Measurements from ENCODE around the gene BTBD16. TPM values are rescaled to one million over a fixed set of nuclear protein-coding genes. Genes with fewer than 3 reads are reported as not detected.

BTBD16 gene
- total and polyA plus RNA-seq, 3 experiments from 2014 or later: not detected

GRCh38 chr10:122326806-122327205 lies 55.7 kb downstream of the BTBD16 start:
- H3K4me1 ChIP-seq (ENCODE audit: insufficient read depth, low read length): no peaks in the 10 kb centered on the region
- no peaks in the 10 kb centered on the region for H3K27me3 ChIP-seq (ENCODE audit: insufficient read depth, low read length, poor library complexity, severe bottlenecking)
- H3K4me1 Mint-ChIP-seq: no peaks in the 10 kb centered on the region
- ChIA-PET CTCF (interaction anchor here (1.2 kb wide), 1 partner anchor 28 kb away, joined by 3 read pairs; no protein-coding TSS in a partner anchor), POLR2A (no interaction called here)
- H3K27ac ChIP-seq (ENCODE audit: low read depth, low read length): no peak overlapping the region
- peaks cover 33 to 75% of the 10 kb centered on the region in 2 donors for H3K27me3 Mint-ChIP-seq
- no peak for DNase-seq
- no peak overlapping the region for H3K27ac Mint-ChIP-seq
- no peak overlapping the region for H3K4me3 Mint-ChIP-seq
- peaks cover 0 to 13% (median 0%) of the 10 kb centered on the region in 3 donors for H3K36me3 Mint-ChIP-seq
- H3K9me3 ChIP-seq (ENCODE audit: low read length): no peaks in the 10 kb centered on the region
- no peak overlapping the region for H3K4me3 ChIP-seq (ENCODE audit: low read length)
- no peaks in the 10 kb centered on the region for H3K36me3 ChIP-seq (ENCODE audit: insufficient read depth, low read length)
- peaks cover 0 to 7% (median 0%) of the 10 kb centered on the region in 5 donors for H3K9me3 Mint-ChIP-seq

GRCh38 chr10:122327237-122328206 lies 56.4 kb downstream of the BTBD16 start:
- H3K27ac Mint-ChIP-seq: no peak overlapping the region
- ChIA-PET POLR2A (no interaction called here), CTCF (interaction anchor here (1.2 kb wide), 1 partner anchor 29 kb away, joined by 3 read pairs; no protein-coding TSS in a partner anchor)
- Histone ChIP-seq H3K9me3 (ENCODE audit: low read length) (no peaks in the 10 kb centered on the region), H3K4me1 (ENCODE audit: insufficient read depth, low read length) (no peaks in the 10 kb centered on the region), H3K27me3 (ENCODE audit: insufficient read depth, low read length, poor library complexity, severe bottlenecking) (no peaks in the 10 kb centered on the region), H3K36me3 (ENCODE audit: insufficient read depth, low read length) (no peaks in the 10 kb centered on the region), H3K4me3 (ENCODE audit: low read length) (no peak overlapping the region), H3K27ac (ENCODE audit: low read depth, low read length) (no peak overlapping the region)
- DNase-seq: no peak
- no peak overlapping the region for H3K4me3 Mint-ChIP-seq
- H3K36me3 Mint-ChIP-seq: peaks cover 0 to 13% (median 0%) of the 10 kb centered on the region in 3 donors
- H3K9me3 Mint-ChIP-seq: peaks cover 0 to 2% (median 0%) of the 10 kb centered on the region in 5 donors
- peaks cover 33 to 73% of the 10 kb centered on the region in 2 donors for H3K27me3 Mint-ChIP-seq
- H3K4me1 Mint-ChIP-seq: no peaks in the 10 kb centered on the region

GRCh38 chr10:122328676-122329075 lies 57.6 kb downstream of the BTBD16 start:
- no peak overlapping the region for H3K27ac ChIP-seq (ENCODE audit: low read depth, low read length)
- H3K27me3 ChIP-seq (ENCODE audit: insufficient read depth, low read length, poor library complexity, severe bottlenecking): no peaks in the 10 kb centered on the region
- ChIA-PET CTCF (interaction anchor here (1.2 kb wide), 1 partner anchor 30 kb away, joined by 3 read pairs; no protein-coding TSS in a partner anchor), POLR2A (no interaction called here)
- Mint-ChIP-seq H3K9me3 (no peaks in the 10 kb centered on the region), H3K36me3 (peaks cover 0 to 9% (median 0%) of the 10 kb centered on the region in 3 donors), H3K27me3 (peaks cover 34 to 64% of the 10 kb centered on the region in 2 donors), H3K27ac (no peak overlapping the region), H3K4me1 (no peaks in the 10 kb centered on the region), H3K4me3 (no peak overlapping the region)
- no peaks in the 10 kb centered on the region for H3K9me3 ChIP-seq (ENCODE audit: low read length)
- no peaks in the 10 kb centered on the region for H3K4me1 ChIP-seq (ENCODE audit: insufficient read depth, low read length)
- H3K4me3 ChIP-seq (ENCODE audit: low read length): no peak overlapping the region
- DNase-seq: no peak
- no peaks in the 10 kb centered on the region for H3K36me3 ChIP-seq (ENCODE audit: insufficient read depth, low read length)

GRCh38 chr10:122329416-122329815 lies 58.3 kb downstream of the BTBD16 start:
- H3K36me3 Mint-ChIP-seq: peaks cover 0 to 9% (median 0%) of the 10 kb centered on the region in 3 donors
- no peaks in the 10 kb centered on the region for H3K4me1 Mint-ChIP-seq
- Histone ChIP-seq H3K4me3 (ENCODE audit: low read length) (no peak overlapping the region), H3K27ac (ENCODE audit: low read depth, low read length) (no peak overlapping the region), H3K27me3 (ENCODE audit: insufficient read depth, low read length, poor library complexity, severe bottlenecking) (no peaks in the 10 kb centered on the region), H3K9me3 (ENCODE audit: low read length) (no peaks in the 10 kb centered on the region), H3K4me1 (ENCODE audit: insufficient read depth, low read length) (no peaks in the 10 kb centered on the region), H3K36me3 (ENCODE audit: insufficient read depth, low read length) (no peaks in the 10 kb centered on the region)
- no peak overlapping the region for H3K4me3 Mint-ChIP-seq
- H3K27me3 Mint-ChIP-seq: peaks cover 34 to 57% of the 10 kb centered on the region in 2 donors
- no peak overlapping the region for H3K27ac Mint-ChIP-seq
- no peaks in the 10 kb centered on the region for H3K9me3 Mint-ChIP-seq
- no peak for DNase-seq
- ChIA-PET CTCF (interaction anchor here (1.2 kb wide), 1 partner anchor 30 kb away, joined by 3 read pairs; no protein-coding TSS in a partner anchor), POLR2A (no interaction called here)

GRCh38 chr10:122331100-122331499 lies 60.0 kb downstream of the BTBD16 start:
- Histone ChIP-seq H3K9me3 (ENCODE audit: low read length) (no peaks in the 10 kb centered on the region), H3K36me3 (ENCODE audit: insufficient read depth, low read length) (no peaks in the 10 kb centered on the region), H3K4me3 (ENCODE audit: low read length) (no peak overlapping the region), H3K4me1 (ENCODE audit: insufficient read depth, low read length) (no peaks in the 10 kb centered on the region), H3K27me3 (ENCODE audit: insufficient read depth, low read length, poor library complexity, severe bottlenecking) (no peaks in the 10 kb centered on the region), H3K27ac (ENCODE audit: low read depth, low read length) (no peak overlapping the region)
- Mint-ChIP-seq H3K4me1 (no peaks in the 10 kb centered on the region), H3K36me3 (peaks cover 0 to 4% (median 0%) of the 10 kb centered on the region in 3 donors), H3K27me3 (peaks cover 35 to 55% of the 10 kb centered on the region in 2 donors), H3K9me3 (no peaks in the 10 kb centered on the region), H3K4me3 (no peak overlapping the region), H3K27ac (no peak overlapping the region)
- POLR2A ChIA-PET: no interaction called here
- no peak for DNase-seq
- CTCF ChIA-PET: interaction anchor here (1.6 to 3.0 kb wide), 2 partner anchors 12 to 32 kb away, joined by 3 to 6 read pairs; no protein-coding TSS in a partner anchor

- Mint-ChIP-seq H3K4me3 (no peak overlapping the region), H3K36me3 (peaks cover 0 to 4% (median 0%) of the 10 kb centered on the region in 3 donors), H3K27me3 (peaks cover 28 to 54% of the 10 kb centered on the region in 2 donors), H3K4me1 (no peaks in the 10 kb centered on the region), H3K9me3 (no peaks in the 10 kb centered on the region), H3K27ac (no peak overlapping the region)
- no peak for DNase-seq
- POLR2A ChIA-PET: no interaction called here
- CTCF ChIA-PET: interaction anchor here (3.0 kb wide), 1 partner anchor 33 kb away, joined by 6 read pairs; no protein-coding TSS in a partner anchor
- Histone ChIP-seq H3K9me3 (ENCODE audit: low read length) (no peaks in the 10 kb centered on the region), H3K4me1 (ENCODE audit: insufficient read depth, low read length) (no peaks in the 10 kb centered on the region), H3K27ac (ENCODE audit: low read depth, low read length) (no peak overlapping the region), H3K36me3 (ENCODE audit: insufficient read depth, low read length) (no peaks in the 10 kb centered on the region), H3K4me3 (ENCODE audit: low read length) (no peak overlapping the region), H3K27me3 (ENCODE audit: insufficient read depth, low read length, poor library complexity, severe bottlenecking) (no peaks in the 10 kb centered on the region)
Observed at GRCh38 chr10:122331615-122332446, 60.7 kb downstream of the BTBD16 start.

- CTCF ChIA-PET: interaction anchor here (3.0 kb wide), 1 partner anchor 34 kb away, joined by 6 read pairs; no protein-coding TSS in a partner anchor
- Mint-ChIP-seq H3K4me1 (no peaks in the 10 kb centered on the region), H3K9me3 (no peaks in the 10 kb centered on the region), H3K27me3 (peaks cover 28 to 57% of the 10 kb centered on the region in 2 donors), H3K27ac (no peak overlapping the region), H3K4me3 (no peak overlapping the region), H3K36me3 (peaks cover 0 to 4% (median 0%) of the 10 kb centered on the region in 3 donors)
- Histone ChIP-seq H3K27me3 (ENCODE audit: insufficient read depth, low read length, poor library complexity, severe bottlenecking) (no peaks in the 10 kb centered on the region), H3K4me3 (ENCODE audit: low read length) (no peak overlapping the region), H3K9me3 (ENCODE audit: low read length) (no peaks in the 10 kb centered on the region), H3K27ac (ENCODE audit: low read depth, low read length) (no peak overlapping the region), H3K4me1 (ENCODE audit: insufficient read depth, low read length) (no peaks in the 10 kb centered on the region), H3K36me3 (ENCODE audit: insufficient read depth, low read length) (no peaks in the 10 kb centered on the region)
- POLR2A ChIA-PET: no interaction called here
- DNase-seq: no peak
Observed at GRCh38 chr10:122333037-122333436, 61.9 kb downstream of the BTBD16 start.
